Muscle layer of colon (tissue), 2 donors: ENCODE measurements around the gene EVI5L.

ENCODE experiments used
- H3K27ac ChIP-seq: one replicate; pipeline ENCODE4 v1.7.0; 2013; ENCODE audit warnings: low read depth, mild to moderate bottlenecking, low read length, moderate library complexity
- H3K27me3 ChIP-seq, 2 donors: one replicate each; pipeline ENCODE4 v1.7.0; 2013; ENCODE audit warnings: low read length in 2 of 2, mild to moderate bottlenecking in 2 of 2; ENCODE audit not compliant: insufficient read depth in 2 of 2, control insufficient read depth in 1 of 2
- H3K36me3 ChIP-seq: one replicate; pipeline ENCODE4 v1.7.0; 2013; ENCODE audit warnings: mild to moderate bottlenecking, low read length; ENCODE audit not compliant: insufficient read depth
- H3K4me1 ChIP-seq: one replicate; pipeline ENCODE4 v1.7.0; 2013; ENCODE audit warnings: mild to moderate bottlenecking, low read length; ENCODE audit not compliant: insufficient read depth
- H3K4me3 ChIP-seq, 2 donors: one replicate each; pipeline ENCODE4 v1.7.0; 2013; ENCODE audit warnings: low read length in 2 of 2, low read depth in 1 of 2, mild to moderate bottlenecking in 1 of 2, moderate library complexity in 1 of 2
- H3K9ac ChIP-seq: one replicate; pipeline ENCODE4 v1.7.0; 2013; ENCODE audit warnings: low read length
- H3K9me3 ChIP-seq: one replicate; pipeline ENCODE4 v1.7.0; 2013; ENCODE audit warnings: mild to moderate bottlenecking, low read length
- donor health status: abdominal sarcoma.
- donor health status: Adenocarcinoma of cecum.

EVI5L gene

DNA sequence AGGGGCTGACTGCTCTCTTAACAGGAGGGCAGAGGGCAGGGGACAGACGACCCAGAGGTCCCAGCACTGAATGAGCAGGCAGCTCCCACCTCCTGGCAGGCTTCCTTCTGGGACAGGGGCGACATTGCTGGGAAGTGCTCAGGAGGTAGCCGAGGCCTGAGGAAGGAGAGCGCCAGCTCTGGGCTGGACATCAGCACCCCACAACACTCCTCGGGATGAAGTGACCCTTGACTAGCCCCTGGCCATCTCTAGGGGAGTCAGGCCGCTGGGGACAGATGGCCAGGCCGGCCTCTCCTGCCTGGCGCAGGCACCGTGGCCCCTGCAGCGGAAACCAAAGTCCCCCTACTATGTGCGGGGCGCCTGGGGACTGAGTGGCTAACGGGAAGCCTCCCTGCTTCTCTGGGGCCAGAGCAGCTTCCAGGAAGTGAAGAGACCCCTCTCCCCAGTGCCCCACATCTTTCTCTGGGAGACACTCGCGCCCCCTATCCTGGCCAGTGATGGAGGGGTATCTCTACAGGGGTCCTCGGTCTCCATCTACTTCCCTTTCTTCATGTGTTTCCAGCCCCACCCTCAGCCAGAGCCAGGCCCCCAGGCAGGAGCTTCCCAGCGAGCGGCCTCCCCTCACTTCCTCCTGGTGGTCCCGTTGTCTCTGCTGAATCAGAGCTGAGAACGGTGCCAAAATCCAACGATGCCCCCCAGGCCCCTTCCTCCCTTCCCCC is 34.1 kb downstream of the EVI5L start:
- Histone ChIP-seq H3K4me1 (peaks cover 9% of the 10 kb centered on the region), H3K4me3 (no peak overlapping the region), H3K27ac (no peak overlapping the region), H3K9me3 (no peaks in the 10 kb centered on the region), H3K36me3 (no peaks in the 10 kb centered on the region), H3K27me3 (peaks cover 13 to 68% of the 10 kb centered on the region in 2 donors), H3K9ac (no peak overlapping the region)

- no peak overlapping the region for H3K9ac ChIP-seq
- H3K27me3 ChIP-seq: peaks cover 13 to 63% of the 10 kb centered on the region in 2 donors
- H3K4me1 ChIP-seq: peaks cover 9% of the 10 kb centered on the region
- H3K27ac ChIP-seq: no peak overlapping the region
- H3K9me3 ChIP-seq: no peaks in the 10 kb centered on the region
- H3K36me3 ChIP-seq: no peaks in the 10 kb centered on the region
- no peak overlapping the region for H3K4me3 ChIP-seq
Measured at GRCh38 chr19:7864690-7865074, 34.7 kb downstream of the EVI5L start.

DNA sequence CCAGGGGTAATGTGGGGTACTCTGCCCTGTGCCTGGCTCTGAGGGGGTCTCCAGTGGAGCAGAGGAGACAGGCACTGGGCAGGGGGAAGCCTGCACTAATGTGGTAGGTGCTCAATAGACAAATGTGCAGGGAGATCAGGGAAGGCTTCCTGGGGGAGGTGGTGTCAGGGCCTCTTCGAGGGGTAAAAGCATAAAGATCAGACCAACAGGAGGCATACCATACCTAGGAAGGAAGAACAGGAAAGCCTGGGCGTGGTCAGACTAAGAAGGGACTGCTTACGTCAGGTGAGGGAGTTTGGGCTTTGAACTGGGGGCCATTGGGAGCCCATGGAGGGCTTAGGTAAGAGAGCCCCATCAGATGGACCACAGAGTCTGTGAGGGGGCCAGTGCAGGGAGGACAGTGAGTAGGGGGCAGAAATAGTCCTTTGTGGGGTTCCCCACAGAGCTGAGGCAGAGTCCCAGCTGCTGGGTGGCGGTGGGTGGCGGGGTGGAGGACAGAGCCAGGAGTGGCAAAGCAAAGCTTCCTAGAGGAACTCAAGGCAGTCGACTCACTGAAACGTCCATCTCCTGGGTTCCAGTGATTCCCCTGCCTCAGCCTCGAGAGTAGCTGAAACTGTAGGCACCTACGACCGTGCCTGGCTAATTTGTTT is 35.4 kb downstream of the EVI5L start:
- H3K9ac ChIP-seq: no peak overlapping the region
- peaks cover 13 to 56% of the 10 kb centered on the region in 2 donors for H3K27me3 ChIP-seq
- no peak overlapping the region for H3K4me3 ChIP-seq
- H3K36me3 ChIP-seq: no peaks in the 10 kb centered on the region
- no peak overlapping the region for H3K27ac ChIP-seq
- no peaks in the 10 kb centered on the region for H3K9me3 ChIP-seq
- H3K4me1 ChIP-seq: peaks cover 9% of the 10 kb centered on the region

GRCh38 chr19:7866399-7867091 is 36.5 kb downstream of the EVI5L start:
- H3K36me3 ChIP-seq: no peaks in the 10 kb centered on the region
- no peak overlapping the region for H3K9ac ChIP-seq
- no peak overlapping the region for H3K4me3 ChIP-seq
- H3K4me1 ChIP-seq: peaks cover 16% of the 10 kb centered on the region
- peaks cover 12 to 45% of the 10 kb centered on the region in 2 donors for H3K27me3 ChIP-seq
- no peaks in the 10 kb centered on the region for H3K9me3 ChIP-seq
- H3K27ac ChIP-seq: no peak overlapping the region

DNA sequence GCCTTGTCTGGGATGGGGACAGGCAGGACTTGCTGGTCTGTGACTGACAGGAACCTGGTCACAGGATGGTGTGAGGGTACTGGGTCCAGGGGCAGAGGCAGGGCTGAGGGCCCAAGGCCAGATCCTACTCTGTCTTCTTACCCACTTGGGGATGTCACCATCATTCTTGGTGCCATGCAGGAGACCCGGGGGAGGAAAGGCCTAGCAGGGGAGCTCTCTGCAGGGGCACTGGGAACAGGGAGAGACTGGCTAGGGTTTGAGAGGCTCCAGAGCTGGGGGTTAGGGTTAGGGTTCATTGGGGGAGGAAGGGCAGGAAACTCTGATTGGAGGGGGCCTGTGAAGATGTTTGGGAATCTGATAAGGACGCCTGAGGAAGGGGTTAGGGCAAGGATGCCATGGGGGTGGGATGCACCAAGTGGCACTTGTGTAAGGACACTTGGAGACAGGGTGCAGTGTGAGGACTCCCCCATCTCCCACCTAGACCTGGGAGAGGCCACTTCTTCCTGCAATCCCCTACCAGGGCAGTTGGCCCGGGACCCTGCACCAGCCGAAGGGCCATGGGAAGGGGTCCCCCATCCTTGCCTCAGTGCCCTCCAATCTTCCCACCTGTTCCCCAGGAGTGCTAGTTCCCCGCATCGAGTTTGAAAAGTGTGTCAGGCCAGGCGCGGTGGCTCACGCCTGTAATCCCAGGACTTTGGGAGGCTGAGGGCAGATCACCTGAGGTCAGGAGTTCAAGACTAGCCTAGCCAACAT is 37.2 kb downstream of the EVI5L start:
- Histone ChIP-seq H3K4me1 (peaks cover 18% of the 10 kb centered on the region), H3K27me3 (peaks cover 8 to 43% of the 10 kb centered on the region in 2 donors), H3K36me3 (no peaks in the 10 kb centered on the region), H3K27ac (no peak overlapping the region), H3K9ac (no peak overlapping the region), H3K4me3 (no peak overlapping the region), H3K9me3 (no peaks in the 10 kb centered on the region)

GRCh38 chr19:7868326-7868670 is 38.3 kb downstream of the EVI5L start:
- Histone ChIP-seq H3K27me3 (peaks cover 8 to 52% of the 10 kb centered on the region in 2 donors), H3K9ac (no peak overlapping the region), H3K27ac (no peak overlapping the region), H3K36me3 (no peaks in the 10 kb centered on the region), H3K4me3 (peak overlapping the region in 1 of 2 donors; percentile 41), H3K4me1 (peaks cover 18% of the 10 kb centered on the region), H3K9me3 (no peaks in the 10 kb centered on the region)

- H3K4me3 ChIP-seq: peak overlapping the region; percentile 20 to 41
- no peak overlapping the region for H3K9ac ChIP-seq
- no peaks in the 10 kb centered on the region for H3K9me3 ChIP-seq
- H3K27ac ChIP-seq: no peak overlapping the region
- H3K36me3 ChIP-seq: no peaks in the 10 kb centered on the region
- H3K4me1 ChIP-seq: peaks cover 18% of the 10 kb centered on the region
- H3K27me3 ChIP-seq: peaks cover 8 to 55% of the 10 kb centered on the region in 2 donors
Measured at GRCh38 chr19:7868671-7869452, 38.8 kb downstream of the EVI5L start.

GRCh38 chr19:7869453-7869909 is 39.5 kb downstream of the EVI5L start:
- Histone ChIP-seq H3K9ac (no peak overlapping the region), H3K27me3 (peaks cover 8 to 58% of the 10 kb centered on the region in 2 donors), H3K27ac (no peak overlapping the region), H3K9me3 (no peaks in the 10 kb centered on the region), H3K36me3 (no peaks in the 10 kb centered on the region), H3K4me3 (peak overlapping the region in 1 of 2 donors; percentile 18), H3K4me1 (peaks cover 18% of the 10 kb centered on the region)

DNA sequence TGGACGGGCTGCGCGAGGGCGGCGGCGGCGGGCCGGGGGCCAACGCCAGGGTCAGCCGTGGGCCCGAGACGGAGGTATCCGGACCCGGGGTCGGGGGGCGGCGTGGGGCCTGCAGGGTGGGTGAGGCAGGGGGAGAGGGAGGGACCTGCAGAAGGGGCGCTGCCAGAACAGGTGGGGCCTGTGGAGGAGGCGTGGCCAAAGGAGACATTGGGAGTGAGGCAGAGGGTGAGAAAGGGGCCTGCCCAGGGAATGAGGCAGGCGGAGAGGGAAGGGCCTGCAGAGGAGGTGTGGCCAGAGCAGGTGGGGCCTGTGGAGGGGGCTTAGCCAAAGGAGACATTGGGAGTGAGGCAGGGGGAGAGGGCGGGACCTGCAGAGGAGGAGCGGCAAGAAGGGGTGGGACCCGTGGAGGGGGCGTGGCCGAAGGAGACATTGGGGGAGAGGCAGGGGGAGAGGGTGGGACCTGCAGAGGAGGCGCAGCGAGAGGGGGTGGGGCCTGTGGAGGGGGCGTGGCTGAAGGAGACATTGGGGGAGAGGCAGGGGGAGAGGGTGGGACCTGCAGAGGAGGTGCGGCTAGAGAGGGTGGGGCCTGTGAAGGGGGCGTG is 40.0 kb downstream of the EVI5L start:
- Histone ChIP-seq H3K27ac (no peak overlapping the region), H3K9ac (no peak overlapping the region), H3K4me1 (peaks cover 18% of the 10 kb centered on the region), H3K9me3 (no peaks in the 10 kb centered on the region), H3K27me3 (peaks cover 6 to 59% of the 10 kb centered on the region in 2 donors), H3K36me3 (no peaks in the 10 kb centered on the region), H3K4me3 (peak overlapping the region in 1 of 2 donors; percentile 18)

DNA sequence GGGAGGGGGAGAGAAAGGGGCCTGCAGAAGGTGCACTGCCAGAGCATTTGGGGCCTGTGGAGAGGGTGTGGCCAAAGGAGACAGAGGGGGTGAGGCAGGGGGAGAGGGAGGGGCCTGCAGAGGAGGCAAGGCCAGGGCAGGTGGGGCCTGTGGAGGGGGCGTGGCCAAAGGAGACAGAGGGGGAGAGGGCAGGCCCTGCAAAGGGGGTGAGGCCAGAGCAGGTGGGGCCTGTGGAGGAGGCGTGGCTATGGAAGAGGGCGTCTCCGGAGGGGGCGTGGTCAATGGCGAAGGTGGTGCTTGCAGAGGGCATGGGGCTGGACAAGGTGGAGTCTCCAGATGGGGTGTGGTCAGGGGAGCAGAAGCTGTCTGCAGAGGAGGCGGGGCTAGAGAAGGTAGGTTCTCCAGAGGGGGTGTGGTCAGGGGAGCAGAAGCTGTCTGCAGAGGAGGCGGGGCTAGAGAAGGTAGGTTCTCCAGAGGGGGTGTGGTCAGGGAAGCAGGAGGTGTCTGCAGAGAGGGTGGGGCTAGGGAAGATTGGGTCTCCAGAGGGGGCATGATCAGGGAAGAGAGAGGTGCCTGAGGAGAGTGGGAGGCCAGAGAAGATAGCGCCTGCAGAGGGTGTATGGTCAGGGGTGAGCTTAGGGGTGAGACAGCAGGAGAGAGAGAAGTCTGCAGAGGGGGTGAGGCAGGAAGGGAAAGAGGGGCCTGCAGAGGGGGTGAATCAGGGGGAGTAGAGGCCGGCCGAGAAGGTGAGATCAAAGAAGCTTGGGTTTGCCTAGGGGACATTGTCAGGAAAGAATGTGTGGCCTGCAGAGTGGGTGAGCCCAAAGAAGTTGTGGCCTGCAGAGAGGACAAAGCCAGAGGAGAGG is 40.8 kb downstream of the EVI5L start:
- H3K9ac ChIP-seq: no peak overlapping the region
- H3K9me3 ChIP-seq: no peaks in the 10 kb centered on the region
- H3K27me3 ChIP-seq: peaks cover 0 to 55% of the 10 kb centered on the region in 2 donors
- no peak overlapping the region for H3K27ac ChIP-seq
- no peaks in the 10 kb centered on the region for H3K36me3 ChIP-seq
- peak overlapping the region in 1 of 2 donors; percentile 43 for H3K4me3 ChIP-seq
- peaks cover 18% of the 10 kb centered on the region for H3K4me1 ChIP-seq
